ENCODE measurements around the gene GPR3. TPM values are rescaled to one million over a fixed set of nuclear protein-coding genes. Genes with fewer than 3 reads are reported as not detected.

GPR3 gene
- polyA plus RNA-seq (2011; rRNA removed) (1.3 and 1.7 TPM in 2 replicates), polyA plus RNA-seq (2017; fragmentation: RNase III; extraction: RNeasy Plus Mini Kit Qiagen cat#74134 plus additional on column Dnase treatment) (0.64 to 0.95 TPM (median 0.76 TPM) in 3 replicates), polyA minus RNA-seq (2011; rRNA and poly(A)+ RNA removed) (2.1 and 3.4 TPM in 2 replicates)
- polyA plus RNA-seq (2012; cell fraction: cytosol; rRNA removed), result 3.9 and 5.3 TPM in 2 replicates
- 5.7 and 6.1 TPM in 2 replicates for polyA plus RNA-seq (2012; cell fraction: nucleus; rRNA removed)

GRCh38 chr1:27392096-27392777 lies at the start of gene GPR3:
TSS of gene GPR3 (plus strand) at chr1:27392622. CDS start at chr1:27393799, 1,177 bp downstream.
- Histone ChIP-seq H3K27ac (peak within 1 kb of the TSS; percentile 74 to 89), H3K9me3 (no peaks in the 10 kb centered on the region), H3K4me2 (peak within 1 kb of the TSS; percentile 64), H3K4me3 (peak within 1 kb of the TSS; percentile 70), H3K4me1 (peaks cover 17% of the 10 kb centered on the region)
- WGBS (ENCODE audit: missing lambda C conversion rate), result 49% methylated on average over 7 of the region's 69 CpGs
- FAIRE-seq, result no peak
- CTCF ChIA-PET, result interaction anchor here (0.6 to 12.0 kb wide), 14 partner anchors 18 to 347 kb away, joined by 3 to 215 read pairs (median 3); partner anchors contain the start of genes MAP3K6 and SYTL1
- peak; percentile 81 to 88 for DNase-seq (ENCODE audit: low read depth in 1 of 2, low spot score in 1 of 2)
- TF ChIP-seq CTCF (IDR thresholded peaks at IDR 0.05), result peak; percentile 50
- peak; percentile 18 for TF ChIP-seq CHD2 (IDR thresholded peaks at IDR 0.05; ENCODE audit: low read length, partially characterized antibody)
- peak; percentile 33 for TF ChIP-seq MAX (IDR thresholded peaks at IDR 0.05)
- TF ChIP-seq RAD21 (conservative IDR thresholded peaks at IDR 0.05 in 1 of 2, IDR thresholded peaks at IDR 0.05 in 1 of 2), result peak; percentile 12 to 33; a peak in 2 of 5 replicates
- TF ChIP-seq REST (IDR thresholded peaks at IDR 0.05), result no peak
- peak; percentile 72 for TF ChIP-seq ESRRA (IDR thresholded peaks at IDR 0.05; ENCODE audit: borderline replicate concordance, low read length)
- no peak for TF ChIP-seq FOSL2 (IDR thresholded peaks at IDR 0.05)
- peak; percentile 96 for TF ChIP-seq FOSL2 (CRISPR knock-in tag; IDR thresholded peaks at IDR 0.05)
- TF ChIP-seq RFX5 (IDR thresholded peaks at IDR 0.05), result peak; percentile 80
- no peak for TF ChIP-seq ELK1 (IDR thresholded peaks at IDR 0.05; ENCODE audit: low read depth, low read length)
- TF ChIP-seq ZNF302 (CRISPR knock-in tag; IDR thresholded peaks at IDR 0.05), result no peak
- TF ChIP-seq PHF8 (IDR thresholded peaks at IDR 0.05; ENCODE audit: borderline replicate concordance, low read depth), result peak; percentile 66; the same call in 1 of the 2 replicates
- 0 out of 2 replicates have a peak, but pooled peaks have one; percentile 43 for TF ChIP-seq E2F6 (IDR thresholded peaks at IDR 0.05; ENCODE audit: borderline replicate concordance, low read depth)
- POLR2A ChIA-PET, result no interaction called here
- ATAC-seq, result peak; percentile 74 to 85

Measured in A549 (cell line).